ENCODE data around the gene PTER. TPM values are rescaled to one million over a fixed set of nuclear protein-coding genes. Genes with fewer than 3 reads are reported as not detected.

PTER gene
- total RNA-seq, 2 donors from 2014 or later: 11.8 to 30.1 TPM

Other genes starting within 250 kb of the PTER start
- gene C1QL3, start 84.9 kb downstream of the PTER start, total RNA-seq: under 1 TPM in 1 of 2 donors, not detected in 1; 0.20 TPM